Activated CD4-positive, alpha-beta T cell treated with anti-CD3 and anti-CD28 coated beads for 48 hours (primary cell): Measurements from ENCODE around the gene RRP12.
"Not testable (repeated sequence)": the region's sequence is repeated elsewhere in the genome, so short reads cannot be mapped to it uniquely, and the experiment has no call there.

ENCODE experiments used
- DNase-seq: peaks from one replicate; pipeline ENCODE4 v3.0.0-alpha.2; 2020

Gene RRP12

GRCh38 chr10:97366572-97366971 lies 34.6 kb downstream of the RRP12 start:
- no peak for DNase-seq

- no peak for DNase-seq
Observed at GRCh38 chr10:97365761-97366351, 35.3 kb downstream of the RRP12 start.

- DNase-seq: no peak
Observed at GRCh38 chr10:97363071-97363470, 38.1 kb downstream of the RRP12 start.

- no peak for DNase-seq
Observed at GRCh38 chr10:97362310-97363033, 38.7 kb downstream of the RRP12 start.

- no peak for DNase-seq
Observed at GRCh38 chr10:97361537-97361901, 39.6 kb downstream of the RRP12 start.

- no peak for DNase-seq
Observed at GRCh38 chr10:97360705-97361536, 40.2 kb downstream of the RRP12 start.

GRCh38 chr10:97358781-97359180 lies 42.4 kb downstream of the RRP12 start:
- no peak for DNase-seq

GRCh38 chr10:97358349-97358748 lies 42.8 kb downstream of the RRP12 start:
- DNase-seq: no peak

GRCh38 chr10:97356918-97357317 lies 44.2 kb downstream of the RRP12 start:
- no peak for DNase-seq

- no peak for DNase-seq
Observed at GRCh38 chr10:97356318-97356914, 44.7 kb downstream of the RRP12 start.

- DNase-seq: no peak
Observed at GRCh38 chr10:97355571-97355975, 45.6 kb downstream of the RRP12 start.

GRCh38 chr10:97353945-97354344 lies 47.2 kb downstream of the RRP12 start:
- DNase-seq: no peak

- DNase-seq: no peak
Observed at GRCh38 chr10:97349752-97350513, 51.2 kb downstream of the RRP12 start.

- DNase-seq: no peak
Observed at GRCh38 chr10:97347317-97347716, 53.8 kb downstream of the RRP12 start.

- not testable (repeated sequence) for DNase-seq
Observed at GRCh38 chr10:97343664-97344063, 57.5 kb downstream of the RRP12 start.

- DNase-seq: no peak
Observed at GRCh38 chr10:97341416-97341815, 59.7 kb downstream of the RRP12 start.

GRCh38 chr10:97338041-97338440 lies 63.1 kb downstream of the RRP12 start:
- DNase-seq: no peak

- no peak for DNase-seq
Observed at GRCh38 chr10:97336942-97337831, 64.0 kb downstream of the RRP12 start.

- no peak for DNase-seq
Observed at GRCh38 chr10:97336446-97336845, 64.7 kb downstream of the RRP12 start.

GRCh38 chr10:97336006-97336405 lies 65.1 kb downstream of the RRP12 start:
- no peak for DNase-seq

- DNase-seq: no peak
Observed at GRCh38 chr10:97335188-97335619, 65.9 kb downstream of the RRP12 start.
